Measurements from ENCODE around the gene TTC7B.

TTC7B gene

GRCh38 chr14:90643982-90644670 is 172.1 kb downstream of the TTC7B start:
- Histone ChIP-seq H2BK15ac (replicated peaks; ENCODE audit: low read depth) (no peak overlapping the region), H3K9ac (ENCODE audit: low read length) (no peak overlapping the region), H2BK120ac (ENCODE audit: low read depth, low read length) (no peak overlapping the region), H3K4me2 (ENCODE audit: low read length) (no peak overlapping the region), H3K27me3 (ENCODE audit: insufficient read depth, low read length, poor library complexity) (no peaks in the 10 kb centered on the region), H3K36me3 (ENCODE audit: control insufficient read depth, insufficient read depth, low read length) (no peaks in the 10 kb centered on the region), H2AK5ac (ENCODE audit: low read length) (no peak overlapping the region), H4K5ac (ENCODE audit: low read length) (no peak overlapping the region), H2BK5ac (ENCODE audit: low read length) (no peak overlapping the region), H3K23ac (ENCODE audit: low read length) (no peak overlapping the region), H3K27ac (ENCODE audit: low read depth, low read length) (no peak overlapping the region), H3K18ac (ENCODE audit: low read length) (no peak overlapping the region), H3K56ac (ENCODE audit: low read length) (no peak overlapping the region), H3K4ac (ENCODE audit: low read depth, low read length) (no peak overlapping the region), H3K4me3 (ENCODE audit: low read length) (no peak overlapping the region), H3K79me2 (ENCODE audit: control insufficient read depth, insufficient read depth, low read length) (no peaks in the 10 kb centered on the region), H3K4me1 (ENCODE audit: control insufficient read depth, low read depth, low read length) (peaks cover 9% of the 10 kb centered on the region), H3K79me1 (ENCODE audit: low read length) (no peaks in the 10 kb centered on the region), H4K8ac (ENCODE audit: low read depth, low read length) (no peak overlapping the region)
- DNase-seq: no peak
- no CpG with 5 or more reads among the region's 9 CpGs for WGBS (ENCODE audit: extremely low coverage, insufficient coverage, low lambda C conversion rate)

DNA sequence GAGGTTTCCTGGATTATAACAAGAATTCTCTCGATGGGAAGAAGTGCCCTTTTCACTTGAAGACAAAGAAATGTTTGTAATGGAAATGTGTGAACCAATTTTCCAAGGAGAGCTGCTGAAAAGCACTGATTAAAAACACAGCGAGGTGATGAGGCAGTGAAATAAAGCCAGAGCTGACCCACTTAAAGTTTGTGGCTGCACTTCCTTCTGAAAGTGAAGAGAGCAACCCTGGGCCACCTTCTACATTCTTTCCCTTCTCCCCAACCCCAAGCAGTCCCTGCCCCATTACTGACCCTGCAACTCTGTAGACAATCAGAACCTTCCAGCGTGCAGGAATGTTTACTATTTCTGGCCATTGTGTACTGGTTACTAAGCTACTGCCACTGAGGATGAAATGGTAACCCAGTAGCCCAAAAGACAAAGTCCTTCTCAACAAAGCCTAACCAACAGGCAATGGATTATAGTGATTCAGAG is 173.9 kb downstream of the TTC7B start:
- no CpG with 5 or more reads among the region's 3 CpGs for WGBS (ENCODE audit: extremely low coverage, insufficient coverage, low lambda C conversion rate)
- Histone ChIP-seq H3K56ac (ENCODE audit: low read length) (no peak overlapping the region), H3K27ac (ENCODE audit: low read depth, low read length) (no peak overlapping the region), H3K18ac (ENCODE audit: low read length) (no peak overlapping the region), H3K79me2 (ENCODE audit: control insufficient read depth, insufficient read depth, low read length) (no peaks in the 10 kb centered on the region), H3K79me1 (ENCODE audit: low read length) (no peaks in the 10 kb centered on the region), H2BK120ac (ENCODE audit: low read depth, low read length) (no peak overlapping the region), H3K36me3 (ENCODE audit: control insufficient read depth, insufficient read depth, low read length) (no peaks in the 10 kb centered on the region), H3K9ac (ENCODE audit: low read length) (no peak overlapping the region), H3K4me2 (ENCODE audit: low read length) (no peak overlapping the region), H3K27me3 (ENCODE audit: insufficient read depth, low read length, poor library complexity) (no peaks in the 10 kb centered on the region), H4K8ac (ENCODE audit: low read depth, low read length) (no peak overlapping the region), H3K4ac (ENCODE audit: low read depth, low read length) (no peak overlapping the region), H2AK5ac (ENCODE audit: low read length) (no peak overlapping the region), H3K23ac (ENCODE audit: low read length) (no peak overlapping the region), H2BK15ac (replicated peaks; ENCODE audit: low read depth) (no peak overlapping the region), H3K4me3 (ENCODE audit: low read length) (no peak overlapping the region), H3K4me1 (ENCODE audit: control insufficient read depth, low read depth, low read length) (peaks cover 9% of the 10 kb centered on the region), H4K5ac (ENCODE audit: low read length) (no peak overlapping the region), H2BK5ac (ENCODE audit: low read length) (no peak overlapping the region)
- peak; percentile 89 for DNase-seq

- H2AK5ac ChIP-seq (ENCODE audit: low read length): no peak overlapping the region
- peak overlapping the region; percentile 3 for H3K27ac ChIP-seq (ENCODE audit: low read depth, low read length)
- H3K23ac ChIP-seq (ENCODE audit: low read length): no peak overlapping the region
- H2BK5ac ChIP-seq (ENCODE audit: low read length): no peak overlapping the region
- H3K4ac ChIP-seq (ENCODE audit: low read depth, low read length): no peak overlapping the region
- WGBS (ENCODE audit: extremely low coverage, insufficient coverage, low lambda C conversion rate): no CpG with 5 or more reads among the region's 6 CpGs
- no peak overlapping the region for H4K5ac ChIP-seq (ENCODE audit: low read length)
- DNase-seq: peak; percentile 35
- H3K79me1 ChIP-seq (ENCODE audit: low read length): no peaks in the 10 kb centered on the region
- no peak overlapping the region for H2BK15ac ChIP-seq (replicated peaks; ENCODE audit: low read depth)
- H3K4me2 ChIP-seq (ENCODE audit: low read length): no peak overlapping the region
- H3K79me2 ChIP-seq (ENCODE audit: control insufficient read depth, insufficient read depth, low read length): no peaks in the 10 kb centered on the region
- no peak overlapping the region for H2BK120ac ChIP-seq (ENCODE audit: low read depth, low read length)
- no peak overlapping the region for H3K18ac ChIP-seq (ENCODE audit: low read length)
- H3K9ac ChIP-seq (ENCODE audit: low read length): no peak overlapping the region
- no peak overlapping the region for H3K56ac ChIP-seq (ENCODE audit: low read length)
- H3K4me3 ChIP-seq (ENCODE audit: low read length): no peak overlapping the region
- H3K4me1 ChIP-seq (ENCODE audit: control insufficient read depth, low read depth, low read length): peaks cover 9% of the 10 kb centered on the region
- no peak overlapping the region for H4K8ac ChIP-seq (ENCODE audit: low read depth, low read length)
- H3K36me3 ChIP-seq (ENCODE audit: control insufficient read depth, insufficient read depth, low read length): no peaks in the 10 kb centered on the region
- no peaks in the 10 kb centered on the region for H3K27me3 ChIP-seq (ENCODE audit: insufficient read depth, low read length, poor library complexity)
Observed at GRCh38 chr14:90641615-90642243, 174.5 kb downstream of the TTC7B start.

DNA sequence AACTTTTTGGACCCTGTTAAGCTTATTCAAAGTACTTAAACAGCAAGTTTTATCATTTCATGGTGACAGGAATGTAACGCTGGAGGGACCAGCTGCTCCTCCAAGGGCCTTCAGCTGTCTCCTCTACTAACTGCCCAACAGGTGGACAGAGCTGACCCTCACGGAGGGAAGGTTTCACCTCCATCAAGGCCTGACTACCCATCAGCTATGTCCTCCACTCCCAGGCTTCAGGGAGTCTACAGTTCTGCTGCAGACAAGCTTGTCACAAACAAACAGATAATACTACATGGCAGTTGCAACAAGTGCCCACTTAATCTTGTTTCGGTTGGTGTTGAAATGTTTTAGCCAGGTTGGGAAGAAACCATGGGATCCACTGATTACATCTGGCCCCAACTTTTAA is 175.1 kb downstream of the TTC7B start:
- Histone ChIP-seq H3K36me3 (ENCODE audit: control insufficient read depth, insufficient read depth, low read length) (no peaks in the 10 kb centered on the region), H3K4me1 (ENCODE audit: control insufficient read depth, low read depth, low read length) (peaks cover 5% of the 10 kb centered on the region), H3K27me3 (ENCODE audit: insufficient read depth, low read length, poor library complexity) (no peaks in the 10 kb centered on the region), H3K4ac (ENCODE audit: low read depth, low read length) (no peak overlapping the region), H3K18ac (ENCODE audit: low read length) (no peak overlapping the region), H3K4me2 (ENCODE audit: low read length) (no peak overlapping the region), H2BK15ac (replicated peaks; ENCODE audit: low read depth) (no peak overlapping the region), H2BK5ac (ENCODE audit: low read length) (no peak overlapping the region), H3K79me1 (ENCODE audit: low read length) (no peaks in the 10 kb centered on the region), H3K23ac (ENCODE audit: low read length) (no peak overlapping the region), H3K56ac (ENCODE audit: low read length) (no peak overlapping the region), H2BK120ac (ENCODE audit: low read depth, low read length) (no peak overlapping the region), H3K9ac (ENCODE audit: low read length) (no peak overlapping the region), H3K4me3 (ENCODE audit: low read length) (no peak overlapping the region), H4K5ac (ENCODE audit: low read length) (no peak overlapping the region), H4K8ac (ENCODE audit: low read depth, low read length) (no peak overlapping the region), H2AK5ac (ENCODE audit: low read length) (no peak overlapping the region), H3K27ac (ENCODE audit: low read depth, low read length) (peak overlapping the region; percentile 3), H3K79me2 (ENCODE audit: control insufficient read depth, insufficient read depth, low read length) (no peaks in the 10 kb centered on the region)
- no CpG with 5 or more reads among the region's 3 CpGs for WGBS (ENCODE audit: extremely low coverage, insufficient coverage, low lambda C conversion rate)
- DNase-seq: no peak

GRCh38 chr14:90639641-90640040 is 176.6 kb downstream of the TTC7B start:
- Histone ChIP-seq H4K8ac (ENCODE audit: low read depth, low read length) (no peak overlapping the region), H2BK120ac (ENCODE audit: low read depth, low read length) (no peak overlapping the region), H2BK15ac (replicated peaks; ENCODE audit: low read depth) (no peak overlapping the region), H3K18ac (ENCODE audit: low read length) (no peak overlapping the region), H4K5ac (ENCODE audit: low read length) (no peak overlapping the region), H3K23ac (ENCODE audit: low read length) (no peak overlapping the region), H2AK5ac (ENCODE audit: low read length) (no peak overlapping the region), H3K4ac (ENCODE audit: low read depth, low read length) (no peak overlapping the region), H3K27ac (ENCODE audit: low read depth, low read length) (no peak overlapping the region), H3K27me3 (ENCODE audit: insufficient read depth, low read length, poor library complexity) (no peaks in the 10 kb centered on the region), H3K79me1 (ENCODE audit: low read length) (no peaks in the 10 kb centered on the region), H3K79me2 (ENCODE audit: control insufficient read depth, insufficient read depth, low read length) (no peaks in the 10 kb centered on the region), H3K9ac (ENCODE audit: low read length) (no peak overlapping the region), H3K4me2 (ENCODE audit: low read length) (no peak overlapping the region), H3K36me3 (ENCODE audit: control insufficient read depth, insufficient read depth, low read length) (no peaks in the 10 kb centered on the region), H2BK5ac (ENCODE audit: low read length) (no peak overlapping the region), H3K4me3 (ENCODE audit: low read length) (no peak overlapping the region), H3K4me1 (ENCODE audit: control insufficient read depth, low read depth, low read length) (peaks cover 5% of the 10 kb centered on the region), H3K56ac (ENCODE audit: low read length) (no peak overlapping the region)
- DNase-seq: no peak
- no CpG with 5 or more reads among the region's 9 CpGs for WGBS (ENCODE audit: extremely low coverage, insufficient coverage, low lambda C conversion rate)
